GM19397 (cell line): ENCODE results near the gene CTBP2.

Experiments used
- ATAC-seq: cut with Tn5 transposase; IDR thresholded peaks from one replicate; pipeline ENCODE4 v1.9.1; 2021; ENCODE audit warnings: mild to moderate bottlenecking, moderate library complexity; ENCODE audit not compliant: unreplicated experiment

Gene CTBP2

GRCh38 chr10:125054216-125054615 is 106.1 kb downstream of the CTBP2 start:
- ATAC-seq, result no peak

GRCh38 chr10:125052146-125052545 is 108.2 kb downstream of the CTBP2 start:
- ATAC-seq, result no peak

- no peak for ATAC-seq
Measured at GRCh38 chr10:125050383-125050782, 110.0 kb downstream of the CTBP2 start.

GRCh38 chr10:125049216-125049881 is 111.0 kb downstream of the CTBP2 start:
- ATAC-seq, result no peak

- peak; percentile 83 for ATAC-seq
Measured at GRCh38 chr10:125048094-125048864, 112.1 kb downstream of the CTBP2 start.

GRCh38 chr10:125043841-125044658 is 116.3 kb downstream of the CTBP2 start:
- no peak for ATAC-seq

GRCh38 chr10:125041856-125042506 is 118.4 kb downstream of the CTBP2 start:
- ATAC-seq, result no peak

GRCh38 chr10:125039354-125039769 is 121.0 kb downstream of the CTBP2 start:
- ATAC-seq, result no peak

GRCh38 chr10:125038637-125039036 is 121.7 kb downstream of the CTBP2 start:
- ATAC-seq, result no peak

- ATAC-seq, result no peak
Measured at GRCh38 chr10:125037145-125037877, 123.1 kb downstream of the CTBP2 start.

- no peak for ATAC-seq
Measured at GRCh38 chr10:125035588-125036295, 124.6 kb downstream of the CTBP2 start.

GRCh38 chr10:125035136-125035535 is 125.2 kb downstream of the CTBP2 start:
- no peak for ATAC-seq

GRCh38 chr10:125034675-125035074 is 125.7 kb downstream of the CTBP2 start:
- ATAC-seq, result no peak

GRCh38 chr10:125033146-125033924 is 127.0 kb downstream of the CTBP2 start:
- no peak for ATAC-seq

- no peak for ATAC-seq
Measured at GRCh38 chr10:125032474-125033020, 127.8 kb downstream of the CTBP2 start.

GRCh38 chr10:125030567-125031197 is 129.7 kb downstream of the CTBP2 start:
- ATAC-seq, result no peak

- no peak for ATAC-seq
Measured at GRCh38 chr10:125029584-125030242, 130.7 kb downstream of the CTBP2 start.
